ENCODE results near the gene STARD13. TPM values are rescaled to one million over a fixed set of nuclear protein-coding genes. Genes with fewer than 3 reads are reported as not detected.

The STARD13 gene
- total RNA-seq, 1 experiment from 2014 or later = 2.1 TPM

DNA sequence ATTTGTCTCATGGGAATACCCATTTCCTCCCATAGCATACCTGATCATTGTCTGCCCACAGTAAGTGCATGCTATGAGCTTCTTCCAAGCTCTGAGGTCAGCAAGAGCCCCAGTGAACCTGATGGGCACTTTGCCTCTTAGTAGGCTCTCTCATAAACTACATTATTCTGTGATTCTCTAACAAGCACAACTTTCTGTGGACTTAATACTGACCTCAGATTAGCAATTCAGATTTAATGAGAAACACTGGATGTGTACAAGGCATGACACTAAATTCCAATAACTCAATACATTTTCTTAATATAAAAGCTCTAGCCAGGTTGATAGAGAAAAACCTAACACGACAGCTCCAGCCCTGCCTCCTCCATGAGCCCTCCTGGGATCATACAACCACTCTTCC, 23.3 kb upstream of the STARD13 start:
- Histone ChIP-seq H3K18ac (ENCODE audit: insufficient read length, low read depth, low read length) (no peak overlapping the region), H4K20me1 (ENCODE audit: control insufficient read depth, insufficient read depth, insufficient read length) (no peaks in the 10 kb centered on the region), H2BK20ac (ENCODE audit: low read depth, low read length, poor library complexity, severe bottlenecking) (no peak overlapping the region), H3T11ph (ENCODE audit: low read length) (no peak overlapping the region), H3K14ac (ENCODE audit: insufficient read depth, low read length) (no peak overlapping the region), H2BK120ac (ENCODE audit: low read depth, low read length, poor library complexity, severe bottlenecking) (no peak overlapping the region), H3K4ac (ENCODE audit: low read depth, low read length) (no peak overlapping the region), H2BK15ac (ENCODE audit: low read depth, low read length) (no peak overlapping the region), H3K79me2 (ENCODE audit: insufficient read depth, low read length) (no peaks in the 10 kb centered on the region), H3K79me1 (ENCODE audit: insufficient read depth, low read depth, low read length, poor library complexity, severe bottlenecking) (no peaks in the 10 kb centered on the region), H3K23ac (ENCODE audit: insufficient read length, low read depth, low read length) (no peak overlapping the region), H4K8ac (replicated peaks; ENCODE audit: insufficient read length, low read depth, low read length) (no peak overlapping the region), H3K4me1 (ENCODE audit: insufficient read depth, low read length) (no peaks in the 10 kb centered on the region), H3K4me2 (ENCODE audit: insufficient read depth, insufficient read length, low read length) (no peak overlapping the region), H2BK5ac (ENCODE audit: insufficient read length, low read length) (no peak overlapping the region), H3K9me3 (ENCODE audit: control insufficient read depth, low read depth, low read length) (no peaks in the 10 kb centered on the region), H4K91ac (ENCODE audit: insufficient read length, low read depth, low read length) (no peak overlapping the region), H2AK5ac (ENCODE audit: insufficient read length, low read length) (no peak overlapping the region), H3K27ac (ENCODE audit: insufficient read length, low read depth, low read length) (no peak overlapping the region), H4K5ac (ENCODE audit: insufficient read length, low read depth, low read length) (no peak overlapping the region), H2AFZ (ENCODE audit: low read length) (no peak overlapping the region), H2BK12ac (ENCODE audit: insufficient read length, low read depth, low read length) (no peak overlapping the region), H3K9ac (ENCODE audit: extremely low read depth, insufficient read length, low read length) (no peak overlapping the region), H3K27me3 (ENCODE audit: insufficient read depth, low read length) (no peaks in the 10 kb centered on the region), H3K56ac (ENCODE audit: insufficient read length, low read depth, low read length) (no peak overlapping the region), H3K23me2 (ENCODE audit: insufficient read length, low read depth, low read length, poor library complexity, severe bottlenecking) (no peaks in the 10 kb centered on the region)
- H3K27ac Mint-ChIP-seq = no peak overlapping the region; a peak in 1 of 7 replicates
- no CpG with 5 or more reads among the region's 1 CpG for WGBS (ENCODE audit: extremely low coverage, insufficient read length, low lambda C conversion rate)
- H3K36me3 Mint-ChIP-seq (ENCODE audit: insufficient read depth in 1 of 3, low read depth in 3 of 3) = peaks cover 0 to 4% (median 0%) of the 10 kb centered on the region in 3 experiments; a peak in 2 of 7 replicates
- TF ChIP-seq, protein P1, sequence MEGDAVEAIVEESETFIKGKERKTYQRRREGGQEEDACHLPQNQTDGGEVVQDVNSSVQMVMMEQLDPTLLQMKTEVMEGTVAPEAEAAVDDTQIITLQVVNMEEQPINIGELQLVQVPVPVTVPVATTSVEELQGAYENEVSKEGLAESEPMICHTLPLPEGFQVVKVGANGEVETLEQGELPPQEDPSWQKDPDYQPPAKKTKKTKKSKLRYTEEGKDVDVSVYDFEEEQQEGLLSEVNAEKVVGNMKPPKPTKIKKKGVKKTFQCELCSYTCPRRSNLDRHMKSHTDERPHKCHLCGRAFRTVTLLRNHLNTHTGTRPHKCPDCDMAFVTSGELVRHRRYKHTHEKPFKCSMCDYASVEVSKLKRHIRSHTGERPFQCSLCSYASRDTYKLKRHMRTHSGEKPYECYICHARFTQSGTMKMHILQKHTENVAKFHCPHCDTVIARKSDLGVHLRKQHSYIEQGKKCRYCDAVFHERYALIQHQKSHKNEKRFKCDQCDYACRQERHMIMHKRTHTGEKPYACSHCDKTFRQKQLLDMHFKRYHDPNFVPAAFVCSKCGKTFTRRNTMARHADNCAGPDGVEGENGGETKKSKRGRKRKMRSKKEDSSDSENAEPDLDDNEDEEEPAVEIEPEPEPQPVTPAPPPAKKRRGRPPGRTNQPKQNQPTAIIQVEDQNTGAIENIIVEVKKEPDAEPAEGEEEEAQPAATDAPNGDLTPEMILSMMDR (conservative IDR thresholded peaks at IDR 0.05) = no peak
- peaks cover 7 to 8% of the 10 kb centered on the region in 2 experiments; a peak in 3 of 5 replicates for H3K9me3 Mint-ChIP-seq
- H3K4me3 Mint-ChIP-seq = no peak overlapping the region
- H3K4me1 Mint-ChIP-seq = no peaks in the 10 kb centered on the region
- H3K27me3 Mint-ChIP-seq (ENCODE audit: low read depth) = no peaks in the 10 kb centered on the region
- DNase-seq = no peak

All from H9 (cell line).